NCI-H524 treated with DMSO at 0.1 percent for 48 hours (cell line): ENCODE measurements around the gene RACGAP1.

Experiments used
- DNase-seq: peaks from one replicate; lab custom pipeline; 2025; lab: John Stamatoyannopoulos, UW

RACGAP1 gene

DNA sequence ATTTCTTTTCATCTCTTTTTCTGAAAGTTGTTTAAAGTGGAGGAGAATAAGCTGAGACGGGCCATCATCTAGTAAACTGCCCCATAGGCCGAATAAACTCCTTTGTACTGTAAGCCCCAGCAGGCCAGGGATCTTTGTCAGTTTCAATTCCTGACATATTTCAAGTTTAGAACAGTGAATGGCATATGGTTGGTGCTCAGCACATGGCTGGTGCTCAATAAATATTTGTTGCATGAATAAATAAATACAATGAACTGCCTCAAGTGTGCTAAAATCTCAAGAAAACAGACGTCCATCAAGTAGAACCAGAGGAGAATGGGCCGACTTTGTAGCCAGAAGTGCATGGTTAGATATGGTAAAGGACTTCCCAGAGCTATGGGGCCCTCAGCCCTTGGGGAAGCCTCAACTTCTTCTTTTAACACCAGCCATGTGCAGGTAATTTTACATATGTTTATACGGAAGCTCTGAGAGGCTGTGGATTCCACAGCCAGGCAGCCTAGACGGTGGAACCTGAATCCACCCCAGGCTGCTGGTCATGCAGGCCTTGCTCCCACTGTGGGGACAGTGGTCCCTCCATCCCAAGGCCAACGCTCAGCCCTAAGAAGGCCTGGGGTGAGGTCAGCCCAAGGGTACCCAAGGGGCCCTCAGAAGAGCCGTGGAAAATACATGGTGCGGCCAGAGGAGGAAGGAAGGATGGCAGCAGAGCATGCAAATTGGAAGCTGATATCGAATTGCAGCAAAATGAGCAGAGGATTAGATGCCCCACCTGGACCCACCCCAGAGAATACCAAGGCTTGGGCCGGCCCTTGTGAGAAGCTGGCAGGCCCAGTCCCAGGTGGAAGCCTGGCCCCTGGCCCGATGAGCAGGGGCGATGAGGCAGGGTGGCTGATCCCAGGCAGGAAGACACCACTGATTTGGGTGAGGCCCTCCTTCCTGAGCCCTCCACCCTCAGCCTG, 83.5 kb downstream of the RACGAP1 start:
- no peak for DNase-seq

DNA sequence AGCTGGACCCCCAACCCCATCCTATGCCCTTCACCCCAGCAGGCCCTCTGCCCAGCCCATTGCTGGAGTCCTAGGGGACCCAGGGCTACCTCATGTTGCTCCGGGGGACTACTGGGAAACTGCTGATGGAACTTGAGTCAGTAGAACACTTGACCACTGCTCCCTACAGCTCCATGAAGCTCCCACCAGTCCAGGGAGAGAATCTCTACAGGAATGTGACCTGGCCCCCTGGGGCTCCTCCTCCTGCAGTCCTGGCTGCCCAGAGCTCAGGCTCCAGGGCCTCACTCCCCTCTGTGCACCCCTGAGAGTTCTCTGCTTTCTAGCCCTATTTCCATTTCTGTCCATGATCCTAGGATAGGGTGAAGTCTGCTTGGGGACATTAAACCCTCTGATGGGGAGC, 85.6 kb downstream of the RACGAP1 start:
- DNase-seq, result no peak

DNA sequence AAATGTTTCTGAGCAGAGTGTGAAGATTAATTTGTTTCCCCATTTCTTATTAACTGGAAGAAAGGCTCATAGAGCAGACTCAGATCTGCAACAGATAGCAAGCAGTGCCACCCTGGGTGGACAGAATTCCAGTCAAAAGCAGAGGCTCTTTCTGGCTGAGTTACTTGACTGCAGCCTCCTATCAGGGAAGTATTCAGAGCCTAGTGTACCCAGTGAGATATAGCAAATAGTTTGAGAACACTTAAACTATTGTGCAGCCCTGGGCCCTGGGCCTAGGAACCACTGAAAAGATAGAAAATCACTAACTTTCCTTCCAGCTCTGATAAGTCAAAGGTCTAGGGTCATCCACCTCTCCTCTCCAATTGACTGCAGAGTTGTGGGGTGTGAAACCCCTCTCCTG, 86.0 kb downstream of the RACGAP1 start:
- DNase-seq, result no peak
